Measurements from ENCODE around the gene UQCC5. TPM values are rescaled to one million over a fixed set of nuclear protein-coding genes. Genes with fewer than 3 reads are reported as not detected.

UQCC5 gene
- total RNA-seq, 1 donor from 2014 or later, result 23.2 TPM

- peak; percentile 90 for DNase-seq (ENCODE audit: low spot score)
These were observed 3.4 kb upstream of the UQCC5 start for GRCh38 chr3:52532838-52533622.

- DNase-seq (ENCODE audit: low spot score), result peak; percentile 89
These were observed 2.7 kb upstream of the UQCC5 start, which contains the start of gene NT5DC2 for GRCh38 chr3:52533623-52534280. Gene NT5DC2 (minus strand): TSS chr3:52533857. CDS start chr3:52533737, 120 bp downstream.

- no peak for DNase-seq (ENCODE audit: low spot score)
These were observed 1.9 kb upstream of the UQCC5 start for GRCh38 chr3:52534281-52535183.

GRCh38 chr3:52535411-52536111, 844 bp upstream of the UQCC5 start:
- no peak for DNase-seq (ENCODE audit: low spot score)

GRCh38 chr3:52536112-52536368, 365 bp upstream of the UQCC5 start:
- no peak for DNase-seq (ENCODE audit: low spot score)

- no peak for DNase-seq (ENCODE audit: low spot score)
These were observed 788 bp downstream of the UQCC5 start for GRCh38 chr3:52537165-52537620.

GRCh38 chr3:52537726-52538421, 1.5 kb downstream of the UQCC5 start:
- DNase-seq (ENCODE audit: low spot score), result no peak

GRCh38 chr3:52539010-52539653, 2.7 kb downstream of the UQCC5 start:
- DNase-seq (ENCODE audit: low spot score), result no peak

GRCh38 chr3:52541050-52541449, 4.6 kb downstream of the UQCC5 start:
- DNase-seq (ENCODE audit: low spot score), result no peak

GRCh38 chr3:52544937-52545336, 8.5 kb downstream of the UQCC5 start:
- DNase-seq (ENCODE audit: low spot score), result no peak

GRCh38 chr3:52546111-52546901, 9.9 kb downstream of the UQCC5 start:
- no peak for DNase-seq (ENCODE audit: low spot score)

- DNase-seq (ENCODE audit: low spot score), result no peak
These were observed 10.7 kb downstream of the UQCC5 start for GRCh38 chr3:52547143-52547542.

GRCh38 chr3:52551118-52551517, 14.7 kb downstream of the UQCC5 start:
- no peak for DNase-seq (ENCODE audit: low spot score)

GRCh38 chr3:52552089-52552488, 15.7 kb downstream of the UQCC5 start:
- no peak for DNase-seq (ENCODE audit: low spot score)

- no peak for DNase-seq (ENCODE audit: low spot score)
These were observed 17.8 kb downstream of the UQCC5 start for GRCh38 chr3:52554026-52554755.

- no peak for DNase-seq (ENCODE audit: low spot score)
These were observed 18.7 kb downstream of the UQCC5 start for GRCh38 chr3:52555056-52555455.

- DNase-seq (ENCODE audit: low spot score), result no peak
These were observed 20.9 kb downstream of the UQCC5 start for GRCh38 chr3:52557011-52557960.

All from mesenteric fat pad (tissue), 1 donor.